Breast epithelium (tissue), 3 donors: ENCODE results near the gene GNLY.

Source experiments
- POLR2A ChIP-seq: fragments of 450-650 bp; IDR thresholded peaks from one replicate; pipeline ENCODE4 v1.6.1; 2016; ENCODE audit warnings: antibody characterized with exemption, mild to moderate bottlenecking, moderate library complexity
- TF ChIP-seq, protein P1 (sequence below), 3 donors: fragments of 450-650 bp; IDR thresholded peaks; one replicate each; pipeline ENCODE4 v1.5.1; 2016 to 2017; ENCODE audit warnings: antibody characterized with exemption in 3 of 3, mild to moderate bottlenecking in 3 of 3, moderate library complexity in 3 of 3

DNA sequence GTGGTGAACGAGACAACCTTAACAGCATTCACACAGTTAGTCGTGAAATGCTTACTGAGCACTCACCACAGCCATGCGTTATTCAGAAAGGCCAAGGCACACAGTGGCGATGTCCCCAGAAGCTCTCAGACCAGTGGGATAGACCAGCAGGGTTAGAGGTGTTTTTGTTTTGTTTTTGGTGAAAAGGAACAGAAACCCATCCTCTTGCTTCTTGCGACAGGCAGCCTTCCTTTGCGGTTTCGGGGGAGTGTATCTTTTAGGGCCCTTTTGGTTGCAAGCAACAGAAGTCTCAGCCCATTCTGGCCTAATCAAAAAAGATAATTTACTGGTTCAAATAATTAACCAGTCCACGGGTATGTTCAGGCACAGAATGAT, 4.7 kb downstream of the GNLY start:
- TF ChIP-seq, protein P1, sequence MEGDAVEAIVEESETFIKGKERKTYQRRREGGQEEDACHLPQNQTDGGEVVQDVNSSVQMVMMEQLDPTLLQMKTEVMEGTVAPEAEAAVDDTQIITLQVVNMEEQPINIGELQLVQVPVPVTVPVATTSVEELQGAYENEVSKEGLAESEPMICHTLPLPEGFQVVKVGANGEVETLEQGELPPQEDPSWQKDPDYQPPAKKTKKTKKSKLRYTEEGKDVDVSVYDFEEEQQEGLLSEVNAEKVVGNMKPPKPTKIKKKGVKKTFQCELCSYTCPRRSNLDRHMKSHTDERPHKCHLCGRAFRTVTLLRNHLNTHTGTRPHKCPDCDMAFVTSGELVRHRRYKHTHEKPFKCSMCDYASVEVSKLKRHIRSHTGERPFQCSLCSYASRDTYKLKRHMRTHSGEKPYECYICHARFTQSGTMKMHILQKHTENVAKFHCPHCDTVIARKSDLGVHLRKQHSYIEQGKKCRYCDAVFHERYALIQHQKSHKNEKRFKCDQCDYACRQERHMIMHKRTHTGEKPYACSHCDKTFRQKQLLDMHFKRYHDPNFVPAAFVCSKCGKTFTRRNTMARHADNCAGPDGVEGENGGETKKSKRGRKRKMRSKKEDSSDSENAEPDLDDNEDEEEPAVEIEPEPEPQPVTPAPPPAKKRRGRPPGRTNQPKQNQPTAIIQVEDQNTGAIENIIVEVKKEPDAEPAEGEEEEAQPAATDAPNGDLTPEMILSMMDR (IDR thresholded peaks at IDR 0.05), result no peak
- no peak for TF ChIP-seq POLR2A
